Measurements from ENCODE around the gene DOC2B.
"Not testable (repeated sequence)": the region's sequence is repeated elsewhere in the genome, so short reads cannot be mapped to it uniquely, and the experiment has no call there.

The DOC2B gene

DNA sequence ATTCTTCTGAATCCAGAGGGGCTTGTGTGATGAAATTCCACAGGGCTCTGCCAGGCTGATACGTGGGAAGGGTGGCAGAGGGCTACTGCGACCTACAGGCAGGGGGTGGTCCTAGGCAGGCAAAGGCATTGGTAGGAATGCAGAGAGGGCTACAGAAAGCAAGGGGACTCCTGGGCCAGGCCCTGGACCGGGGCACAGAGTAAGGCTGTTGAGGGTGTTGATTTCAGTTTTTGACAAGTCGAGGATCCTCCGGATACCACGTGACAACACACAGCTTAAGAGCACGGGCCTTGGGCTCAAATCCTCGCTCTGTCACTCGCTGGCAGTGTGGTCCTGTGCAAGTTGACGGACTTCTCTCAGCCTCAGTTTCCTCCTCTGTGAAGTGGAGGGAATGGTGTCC is 19.1 kb upstream of the DOC2B start:
- Histone ChIP-seq H3K4me3 (ENCODE audit: low read depth, low read length) (no peak overlapping the region), H3K27ac (no peak overlapping the region), H3K4me2 (ENCODE audit: low read length) (no peak overlapping the region), H3K27me3 (ENCODE audit: control insufficient read depth, insufficient read depth, low read length) (peaks cover 4% of the 10 kb centered on the region), H3K36me3 (ENCODE audit: control insufficient read depth, insufficient read depth, low read length) (no peaks in the 10 kb centered on the region), H3K9ac (no peak overlapping the region), H3K4me1 (no peaks in the 10 kb centered on the region), H3K9me3 (ENCODE audit: control insufficient read depth, low read length) (no peaks in the 10 kb centered on the region), H3K79me2 (no peaks in the 10 kb centered on the region), H2AFZ (no peak overlapping the region)
- TF ChIP-seq, protein P1, sequence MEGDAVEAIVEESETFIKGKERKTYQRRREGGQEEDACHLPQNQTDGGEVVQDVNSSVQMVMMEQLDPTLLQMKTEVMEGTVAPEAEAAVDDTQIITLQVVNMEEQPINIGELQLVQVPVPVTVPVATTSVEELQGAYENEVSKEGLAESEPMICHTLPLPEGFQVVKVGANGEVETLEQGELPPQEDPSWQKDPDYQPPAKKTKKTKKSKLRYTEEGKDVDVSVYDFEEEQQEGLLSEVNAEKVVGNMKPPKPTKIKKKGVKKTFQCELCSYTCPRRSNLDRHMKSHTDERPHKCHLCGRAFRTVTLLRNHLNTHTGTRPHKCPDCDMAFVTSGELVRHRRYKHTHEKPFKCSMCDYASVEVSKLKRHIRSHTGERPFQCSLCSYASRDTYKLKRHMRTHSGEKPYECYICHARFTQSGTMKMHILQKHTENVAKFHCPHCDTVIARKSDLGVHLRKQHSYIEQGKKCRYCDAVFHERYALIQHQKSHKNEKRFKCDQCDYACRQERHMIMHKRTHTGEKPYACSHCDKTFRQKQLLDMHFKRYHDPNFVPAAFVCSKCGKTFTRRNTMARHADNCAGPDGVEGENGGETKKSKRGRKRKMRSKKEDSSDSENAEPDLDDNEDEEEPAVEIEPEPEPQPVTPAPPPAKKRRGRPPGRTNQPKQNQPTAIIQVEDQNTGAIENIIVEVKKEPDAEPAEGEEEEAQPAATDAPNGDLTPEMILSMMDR (IDR thresholded peaks at IDR 0.05): no peak

DNA sequence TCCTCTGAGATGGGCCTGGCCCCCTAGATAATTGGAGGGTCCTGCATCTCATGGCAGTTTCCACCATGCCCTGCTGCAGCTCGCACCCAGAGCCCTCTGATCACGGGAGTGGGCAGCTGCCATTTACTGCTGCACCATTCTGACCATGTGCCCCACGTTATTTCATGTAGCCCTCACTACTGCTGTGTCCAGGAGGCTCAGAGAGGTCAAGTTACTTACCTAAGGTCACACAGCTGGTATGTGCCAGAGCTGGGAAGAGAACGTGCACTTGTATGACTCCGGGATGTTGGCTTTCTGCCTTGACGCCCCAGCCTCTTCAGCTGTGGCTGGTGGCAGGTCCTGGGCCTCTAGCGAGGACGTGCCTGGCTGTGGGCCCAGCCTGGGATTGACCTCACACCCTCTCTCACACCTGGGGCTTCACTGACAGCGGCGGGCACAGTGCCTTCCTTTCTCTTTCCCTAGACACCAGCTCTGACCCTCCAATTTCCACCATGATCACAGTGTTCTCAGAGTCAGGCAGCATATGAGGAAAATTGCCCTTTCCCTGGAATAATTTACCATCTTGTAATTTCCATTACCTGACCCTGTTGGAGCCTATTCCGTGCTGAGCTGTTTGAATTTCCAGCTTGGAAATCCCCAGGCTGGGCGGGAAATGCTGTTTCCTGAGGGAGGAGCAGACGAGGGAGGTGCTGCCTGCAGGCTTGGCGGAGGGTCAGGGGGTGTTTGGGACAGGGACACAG is 18.5 kb upstream of the DOC2B start:
- H3K4me2 ChIP-seq (ENCODE audit: low read length): no peak overlapping the region
- H2AFZ ChIP-seq: no peak overlapping the region
- no peak overlapping the region for H3K27ac ChIP-seq
- no peaks in the 10 kb centered on the region for H3K9me3 ChIP-seq (ENCODE audit: control insufficient read depth, low read length)
- H3K4me3 ChIP-seq (ENCODE audit: low read depth, low read length): no peak overlapping the region
- H3K79me2 ChIP-seq: no peaks in the 10 kb centered on the region
- no peaks in the 10 kb centered on the region for H3K4me1 ChIP-seq
- TF ChIP-seq, protein P1 (IDR thresholded peaks at IDR 0.05): no peak
- H3K36me3 ChIP-seq (ENCODE audit: control insufficient read depth, insufficient read depth, low read length): no peaks in the 10 kb centered on the region
- peaks cover 4% of the 10 kb centered on the region for H3K27me3 ChIP-seq (ENCODE audit: control insufficient read depth, insufficient read depth, low read length)
- H3K9ac ChIP-seq: no peak overlapping the region

DNA sequence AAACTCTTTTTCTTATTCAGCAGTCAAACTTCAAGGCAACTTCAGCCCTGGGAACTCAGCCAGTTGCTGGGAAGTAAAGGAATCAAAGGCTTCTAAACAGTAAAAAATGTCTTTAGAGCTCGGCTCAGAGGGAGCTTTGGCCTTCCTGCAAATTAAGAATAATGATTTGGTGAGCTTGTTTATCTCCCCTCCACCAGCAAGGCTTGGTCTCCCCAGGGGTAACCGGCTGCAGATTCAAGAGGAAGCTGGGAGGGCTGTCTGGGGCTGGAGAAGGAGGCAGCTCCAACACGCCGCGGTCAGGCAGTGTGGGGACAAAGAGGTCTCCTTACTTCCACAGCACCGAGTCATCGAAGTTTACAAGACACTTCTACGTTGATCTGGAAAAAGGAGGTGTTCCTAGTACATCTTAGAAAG is 17.7 kb upstream of the DOC2B start:
- TF ChIP-seq, protein P1 (IDR thresholded peaks at IDR 0.05): no peak
- no peaks in the 10 kb centered on the region for H3K79me2 ChIP-seq
- H3K9me3 ChIP-seq (ENCODE audit: control insufficient read depth, low read length): no peaks in the 10 kb centered on the region
- peaks cover 4% of the 10 kb centered on the region for H3K27me3 ChIP-seq (ENCODE audit: control insufficient read depth, insufficient read depth, low read length)
- peak overlapping the region; percentile 19 for H3K27ac ChIP-seq
- H3K4me3 ChIP-seq (ENCODE audit: low read depth, low read length): no peak overlapping the region
- H3K36me3 ChIP-seq (ENCODE audit: control insufficient read depth, insufficient read depth, low read length): no peaks in the 10 kb centered on the region
- H3K4me1 ChIP-seq: no peaks in the 10 kb centered on the region
- no peak overlapping the region for H3K4me2 ChIP-seq (ENCODE audit: low read length)
- no peak overlapping the region for H3K9ac ChIP-seq
- no peak overlapping the region for H2AFZ ChIP-seq

DNA sequence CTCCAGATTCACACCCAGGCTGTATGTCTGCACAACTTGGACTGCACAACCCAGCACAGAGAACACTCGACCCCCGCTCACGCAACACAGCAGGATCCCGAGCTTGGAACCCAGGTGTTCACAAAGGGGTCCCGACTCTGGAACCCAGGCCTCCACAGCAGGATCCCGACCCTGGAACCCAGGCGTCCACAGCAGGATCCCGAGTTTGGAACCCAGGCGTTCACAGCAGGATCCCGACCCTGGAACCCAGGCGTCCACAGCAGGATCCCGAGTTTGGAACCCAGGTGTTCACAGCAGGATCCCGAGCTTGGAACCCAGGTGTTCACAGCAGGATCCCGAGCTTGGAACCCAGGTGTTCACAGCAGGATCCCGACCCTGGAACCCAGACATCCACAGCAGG is 16.8 kb upstream of the DOC2B start:
- H3K27ac ChIP-seq; H3K4me1 ChIP-seq; H3K36me3 ChIP-seq (ENCODE audit: control insufficient read depth, insufficient read depth, low read length); H3K79me2 ChIP-seq; H2AFZ ChIP-seq; H3K27me3 ChIP-seq (ENCODE audit: control insufficient read depth, insufficient read depth, low read length); H3K4me3 ChIP-seq (ENCODE audit: low read depth, low read length); H3K9ac ChIP-seq; H3K9me3 ChIP-seq (ENCODE audit: control insufficient read depth, low read length); H3K4me2 ChIP-seq (ENCODE audit: low read length): not testable (repeated sequence)

DNA sequence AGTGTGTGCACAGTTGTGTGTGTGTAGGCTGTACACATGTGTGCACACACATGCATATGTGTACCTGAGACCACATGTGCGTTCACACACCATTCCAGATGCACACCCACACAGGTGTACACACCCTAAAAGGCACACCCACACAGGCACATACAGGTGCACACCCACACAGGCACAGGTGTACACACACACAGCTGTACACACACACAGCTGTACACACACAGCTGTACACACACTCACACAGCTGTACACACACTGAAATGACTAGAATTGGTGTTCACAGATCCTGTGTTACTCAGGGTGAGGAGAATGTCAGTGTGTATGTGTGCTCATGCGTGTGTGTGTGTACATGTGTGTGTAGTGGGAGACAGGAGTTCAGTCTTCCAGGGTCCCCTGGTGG is 15.9 kb upstream of the DOC2B start:
- H3K9ac ChIP-seq: no peak overlapping the region
- no peaks in the 10 kb centered on the region for H3K79me2 ChIP-seq
- no peak overlapping the region for H3K27ac ChIP-seq
- TF ChIP-seq, protein P1 (IDR thresholded peaks at IDR 0.05): no peak
- no peak overlapping the region for H3K4me2 ChIP-seq (ENCODE audit: low read length)
- peaks cover 4% of the 10 kb centered on the region for H3K27me3 ChIP-seq (ENCODE audit: control insufficient read depth, insufficient read depth, low read length)
- no peaks in the 10 kb centered on the region for H3K9me3 ChIP-seq (ENCODE audit: control insufficient read depth, low read length)
- H2AFZ ChIP-seq: no peak overlapping the region
- H3K36me3 ChIP-seq (ENCODE audit: control insufficient read depth, insufficient read depth, low read length): no peaks in the 10 kb centered on the region
- H3K4me3 ChIP-seq (ENCODE audit: low read depth, low read length): no peak overlapping the region
- H3K4me1 ChIP-seq: no peaks in the 10 kb centered on the region

Measured in parathyroid adenoma (tissue), 2 donors.